Activated CD4-positive, alpha-beta T cell treated with anti-CD3 and anti-CD28 coated beads for 24 hours (primary cell): ENCODE results near the gene FAM180B.
A peak's percentile ranks its signal among the peaks of the same experiment; 100 is the strongest.

Experiments used
- DNase-seq, 2 donors: peaks; one replicate each; pipeline ENCODE4 v3.0.0-alpha.2; 2020; ENCODE audit warnings: low read depth in 2 of 2

FAM180B gene

DNA sequence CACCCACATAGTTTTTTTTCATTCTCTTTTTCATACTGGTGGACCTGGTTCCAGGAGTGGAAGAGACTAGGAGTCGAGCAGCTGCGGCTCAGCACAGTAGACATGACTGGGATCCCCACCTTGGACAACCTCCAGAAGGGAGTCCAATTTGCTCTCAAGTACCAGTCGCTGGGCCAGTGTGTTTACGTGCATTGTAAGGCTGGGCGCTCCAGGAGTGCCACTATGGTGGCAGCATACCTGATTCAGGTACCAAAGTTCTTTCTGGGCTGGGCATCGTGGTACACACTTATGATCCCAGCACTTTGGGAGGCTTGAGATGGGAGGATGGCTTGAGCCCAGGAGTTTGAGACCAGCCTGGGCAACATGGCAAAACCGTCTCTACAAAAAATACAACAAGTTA lies 16.8 kb upstream of the FAM180B start:
- no peak for DNase-seq

DNA sequence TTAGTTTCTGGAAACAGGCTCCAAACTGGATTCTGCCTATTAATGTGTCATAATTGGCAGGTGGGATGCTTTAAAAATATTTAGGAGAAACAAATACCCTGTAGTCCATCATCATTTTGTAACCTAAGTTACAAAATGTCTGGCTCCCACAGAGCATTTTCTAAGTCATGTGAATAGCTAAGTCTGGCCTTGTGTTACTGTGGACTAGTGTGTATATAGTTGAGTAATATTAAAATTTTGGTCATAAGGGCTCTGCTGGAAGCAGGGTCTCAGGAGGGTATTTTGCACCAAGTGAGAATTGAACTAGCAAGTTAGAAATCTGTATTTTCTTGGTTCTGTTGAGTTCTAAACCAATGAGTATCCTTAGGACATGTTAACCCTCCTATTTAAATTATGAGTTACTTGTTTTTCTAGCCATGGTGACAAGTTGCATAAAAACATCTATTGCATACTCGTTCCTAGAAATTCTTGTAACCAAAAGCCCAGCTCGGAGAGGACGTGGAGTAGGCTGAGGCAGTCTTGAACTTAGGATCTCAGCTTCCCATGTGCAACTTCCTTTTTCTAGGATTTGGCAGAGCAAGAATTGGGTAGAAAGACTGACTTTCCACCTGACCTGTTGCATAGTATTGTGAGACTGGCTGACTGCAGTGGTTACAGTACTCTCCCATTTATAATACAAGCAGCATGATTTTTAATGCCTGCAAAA lies 15.7 kb upstream of the FAM180B start:
- no peak for DNase-seq

DNA sequence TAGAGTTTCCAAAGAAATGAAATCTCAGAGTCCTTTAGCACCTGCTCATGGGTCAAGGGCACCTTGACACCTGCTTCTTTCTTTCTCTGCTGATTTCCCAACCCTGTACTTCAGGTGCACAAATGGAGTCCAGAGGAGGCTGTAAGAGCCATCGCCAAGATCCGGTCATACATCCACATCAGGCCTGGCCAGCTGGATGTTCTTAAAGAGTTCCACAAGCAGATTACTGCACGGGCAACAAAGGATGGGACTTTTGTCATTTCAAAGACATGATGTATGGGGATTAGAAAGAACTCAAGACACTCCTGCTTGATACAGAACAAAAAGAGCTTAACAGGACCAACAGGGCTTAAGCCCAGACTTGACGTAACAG lies 15.1 kb upstream of the FAM180B start:
- DNase-seq = no peak

DNA sequence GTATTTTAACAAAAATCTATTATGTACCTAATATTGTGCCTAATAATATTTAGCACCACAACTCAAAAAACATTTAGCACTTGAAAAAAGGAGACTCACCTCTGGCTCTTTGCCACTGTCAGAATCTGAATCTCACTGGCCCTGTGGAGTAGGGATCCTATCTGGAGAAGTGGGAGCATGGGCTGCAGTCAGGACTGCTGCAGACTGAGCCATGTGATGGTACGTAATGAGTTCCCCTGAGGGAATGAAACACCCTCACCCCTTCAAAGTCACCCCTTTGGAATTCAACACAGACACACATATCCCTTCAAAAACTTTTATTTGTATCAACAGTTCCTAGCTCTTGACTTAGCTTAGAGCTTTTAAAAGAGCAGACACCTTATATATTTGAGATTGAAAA lies 14.6 kb upstream of the FAM180B start:
- no peak for DNase-seq

DNA sequence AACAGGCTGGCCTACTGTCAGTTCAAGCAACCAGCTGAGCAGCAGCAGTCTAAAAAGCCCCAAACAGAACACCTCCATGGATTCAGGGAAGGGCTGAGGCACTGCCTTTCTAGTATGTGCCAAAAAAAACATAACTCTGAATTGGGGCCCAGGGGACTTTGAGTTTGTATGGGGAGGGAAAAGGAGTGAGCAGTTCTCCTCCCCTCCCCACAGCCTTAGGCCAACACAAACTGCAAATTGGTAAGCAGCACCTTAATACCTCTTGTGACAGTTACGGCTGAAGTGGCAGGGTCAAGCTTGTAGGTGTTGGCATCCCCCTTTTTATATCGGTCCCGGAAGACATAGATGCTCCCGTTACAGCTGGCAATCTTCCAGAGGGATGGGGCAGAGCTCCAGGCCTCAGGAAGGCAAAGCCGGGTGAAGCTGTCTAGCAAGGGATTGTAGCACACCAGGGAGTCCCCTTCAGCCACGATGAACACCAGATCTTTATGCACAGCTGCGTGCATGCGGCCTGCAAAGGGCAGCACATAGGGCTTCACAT lies 13.7 kb upstream of the FAM180B start:
- no peak for DNase-seq

DNA sequence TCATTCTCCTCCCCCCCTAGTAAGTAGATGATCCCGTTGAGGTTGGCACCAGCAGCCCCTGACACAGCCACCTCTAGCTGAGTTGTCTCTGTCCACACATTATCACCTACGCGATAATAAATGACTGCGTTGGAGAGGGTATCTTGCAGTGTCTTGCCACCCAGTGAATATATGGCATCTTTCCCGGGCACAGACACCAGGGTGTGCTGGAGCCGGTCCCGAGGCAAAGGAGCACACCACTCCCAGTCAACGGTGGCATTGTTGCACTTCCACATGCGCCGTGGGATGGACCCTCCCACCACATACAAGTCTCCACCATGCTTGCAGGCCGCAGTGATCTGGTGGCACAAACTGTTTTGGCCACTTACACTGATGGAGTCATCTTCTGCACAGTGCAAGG lies 13.2 kb upstream of the FAM180B start:
- DNase-seq = no peak

DNA sequence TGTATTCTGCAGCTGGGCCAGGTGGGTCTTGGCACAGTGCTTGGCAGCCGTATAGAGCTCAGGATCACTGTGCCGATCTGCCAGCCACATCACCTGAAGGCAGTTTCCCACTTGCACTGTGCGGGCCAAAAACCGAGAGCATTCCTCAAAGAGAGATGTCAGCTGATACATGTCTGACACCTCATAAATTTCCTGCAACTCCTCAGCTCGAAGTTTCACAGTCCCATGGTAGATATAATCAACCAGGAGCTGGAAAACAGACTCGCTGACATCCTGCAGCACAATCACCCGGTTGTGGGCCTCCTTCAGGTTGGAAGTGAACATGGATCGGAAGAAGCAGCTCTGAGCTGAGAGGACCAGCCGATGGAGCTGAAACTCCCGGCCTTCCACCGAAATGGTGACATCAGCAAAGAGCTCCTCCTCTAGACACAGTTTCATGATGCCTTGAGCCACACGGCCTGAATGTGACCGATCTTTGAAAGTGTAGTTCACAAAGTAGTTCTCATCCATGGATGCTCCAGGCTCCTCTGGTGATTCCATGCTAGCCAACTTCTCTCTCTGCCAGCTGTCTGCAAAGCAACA lies 8.9 kb upstream of the FAM180B start:
- no peak for DNase-seq

DNA sequence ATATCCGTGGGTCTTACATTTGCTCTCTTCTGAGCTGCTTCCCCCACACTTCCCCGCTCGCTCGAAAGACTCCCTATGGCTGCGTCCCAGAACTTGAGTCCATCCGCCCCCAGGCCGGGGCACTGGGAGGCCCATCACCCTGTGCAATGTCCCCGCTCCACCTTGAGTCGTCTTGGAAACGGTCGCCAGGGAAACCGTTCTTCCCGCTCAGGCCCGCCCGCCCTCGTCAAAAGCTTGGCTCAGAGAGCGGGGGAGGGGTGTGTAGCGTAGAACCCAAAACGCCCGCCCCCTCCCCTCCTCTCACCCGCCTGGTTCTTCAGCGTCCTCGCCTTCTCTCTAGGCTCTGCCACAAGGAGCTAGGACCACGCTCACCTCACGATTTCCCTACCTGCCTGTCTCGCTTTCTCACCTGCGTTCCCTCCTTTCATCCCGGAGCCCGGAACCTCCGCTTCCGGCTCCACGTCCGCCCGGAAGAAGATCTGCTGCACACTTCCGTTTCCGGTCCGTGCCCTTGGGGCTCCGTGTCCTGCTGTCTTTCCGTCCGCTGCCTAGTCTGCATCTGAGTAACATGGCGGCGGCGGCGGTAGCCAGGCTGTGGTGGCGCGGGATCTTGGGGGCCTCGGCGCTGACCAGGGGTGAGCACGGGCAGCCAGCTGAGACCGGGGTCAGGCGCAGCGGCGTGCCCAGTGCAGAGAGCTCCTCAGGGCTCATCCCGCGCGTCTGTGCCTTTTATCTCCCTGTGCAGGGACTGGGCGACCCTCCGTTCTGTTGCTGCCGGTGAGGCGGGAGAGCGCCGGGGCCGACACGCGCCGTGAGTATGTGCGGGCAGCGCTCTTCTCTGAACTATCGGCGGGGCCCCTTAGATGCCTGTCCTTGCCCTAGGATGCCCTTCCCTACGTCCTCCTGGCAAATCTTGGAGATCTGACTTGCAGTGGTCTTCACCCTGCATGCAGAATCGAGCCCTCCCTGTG lies 7.7 kb upstream of the FAM180B start, which contains the start of the genes KBTBD4 and NDUFS3:
Gene KBTBD4, minus strand, starts transcription at position 447 of the 971 bp plus-strand sequence. Its CDS starts 19 bp downstream, at position 428.
Gene NDUFS3, plus strand, starts transcription at position 551 of the 971 bp plus-strand sequence. Its CDS starts 18 bp downstream, at position 569.
- DNase-seq = peak; percentile 81 to 82

DNA sequence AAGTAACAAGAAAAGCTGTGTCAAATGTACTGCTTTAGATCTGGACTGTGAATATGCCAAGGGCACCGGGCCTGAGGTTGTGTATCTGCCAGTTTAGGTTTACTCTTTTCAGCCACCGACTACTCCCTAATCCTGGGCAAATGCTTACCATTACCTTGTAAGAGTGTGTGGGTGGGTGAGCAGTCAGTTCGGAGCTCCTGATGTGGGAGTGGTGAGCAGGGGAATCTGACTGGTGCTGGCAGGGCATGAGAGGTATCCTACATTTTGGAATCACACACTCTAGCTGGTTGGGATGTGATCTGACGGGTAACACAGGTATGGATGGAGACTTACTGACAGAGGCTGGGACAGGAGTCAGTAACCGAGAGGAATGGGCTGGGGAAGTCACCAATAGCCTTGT lies 2.6 kb upstream of the FAM180B start:
- DNase-seq = no peak

DNA sequence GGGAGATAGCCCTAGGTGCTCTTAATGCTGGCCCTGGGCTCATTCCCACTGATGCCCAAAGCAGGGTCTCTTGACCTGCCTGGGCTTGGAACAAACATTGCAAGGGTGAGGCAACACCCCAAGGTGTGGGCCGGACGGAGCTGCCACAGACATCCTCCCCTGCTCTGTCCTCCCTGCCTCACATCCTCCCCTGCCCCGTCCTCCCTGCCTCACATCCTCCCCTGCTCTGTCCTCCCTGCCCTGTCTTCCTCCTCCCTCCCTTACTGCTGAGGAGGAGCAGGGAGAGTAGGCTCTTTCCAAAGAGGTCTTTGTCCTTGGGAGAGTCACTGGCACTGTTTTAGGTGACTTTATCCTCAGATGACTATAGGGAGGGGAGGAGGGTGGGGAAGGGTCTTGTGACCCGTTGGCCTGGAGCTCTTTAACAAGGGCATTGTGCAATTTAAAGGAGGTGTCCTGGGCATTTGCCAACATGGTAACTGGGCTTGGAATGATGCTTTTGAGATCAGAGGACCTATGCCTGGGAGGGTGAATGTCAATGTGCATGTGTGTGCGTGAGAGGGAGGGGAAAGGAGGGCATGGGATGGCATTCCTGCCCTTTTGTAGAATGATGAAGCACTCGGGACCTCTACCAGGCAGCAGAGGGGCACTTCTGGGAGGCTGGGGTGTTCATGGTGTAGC lies 700 bp downstream of the FAM180B start:
- DNase-seq = no peak

DNA sequence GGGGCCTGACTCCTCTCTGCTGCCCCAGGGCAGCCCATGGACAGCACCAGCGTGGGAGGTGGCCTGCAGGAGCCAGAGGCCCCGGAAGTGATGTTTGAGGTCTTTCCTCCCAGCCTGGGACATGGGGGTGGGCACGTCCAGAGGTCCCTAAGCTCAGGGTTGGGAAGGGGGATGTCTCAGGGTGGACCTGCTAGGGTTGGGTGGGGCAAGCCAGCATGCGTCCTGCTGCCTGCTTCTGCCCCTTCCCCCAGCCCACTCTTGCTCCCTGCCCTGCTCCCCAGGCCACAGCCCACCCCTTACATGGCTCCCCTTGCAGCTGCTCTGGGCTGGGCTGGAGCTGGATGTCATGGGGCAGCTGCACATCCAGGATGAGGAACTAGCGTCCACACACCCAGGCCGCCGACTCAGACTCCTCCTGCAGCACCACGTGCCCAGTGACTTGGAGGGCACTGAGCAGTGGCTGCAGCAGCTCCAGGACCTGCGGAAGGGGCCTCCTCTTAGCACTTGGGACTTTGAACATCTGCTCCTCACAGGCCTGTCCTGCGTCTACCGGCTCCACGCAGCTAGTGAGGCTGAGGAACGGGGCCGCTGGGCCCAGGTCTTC lies 1.3 kb downstream of the FAM180B start:
- DNase-seq = no peak

DNA sequence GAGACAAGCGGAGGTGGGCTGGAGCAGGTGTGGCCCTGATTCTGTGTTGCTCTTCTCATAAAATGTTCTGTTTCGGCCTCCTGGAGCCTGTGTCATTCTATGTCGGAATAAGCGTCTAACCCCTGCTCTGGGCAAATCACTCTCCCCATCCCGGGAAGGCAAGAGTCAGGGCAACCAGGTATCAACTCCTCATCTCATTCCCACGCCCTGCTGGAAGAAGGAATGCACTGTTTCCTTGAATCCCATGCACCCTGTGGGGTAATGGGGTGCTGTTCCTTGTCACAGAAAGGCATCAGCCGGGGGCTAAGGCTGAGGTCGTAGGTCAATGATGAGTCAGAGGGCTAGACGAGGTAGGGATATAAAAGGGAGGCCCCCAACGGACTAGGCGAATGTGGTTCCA lies 2.6 kb downstream of the FAM180B start:
- no peak for DNase-seq

DNA sequence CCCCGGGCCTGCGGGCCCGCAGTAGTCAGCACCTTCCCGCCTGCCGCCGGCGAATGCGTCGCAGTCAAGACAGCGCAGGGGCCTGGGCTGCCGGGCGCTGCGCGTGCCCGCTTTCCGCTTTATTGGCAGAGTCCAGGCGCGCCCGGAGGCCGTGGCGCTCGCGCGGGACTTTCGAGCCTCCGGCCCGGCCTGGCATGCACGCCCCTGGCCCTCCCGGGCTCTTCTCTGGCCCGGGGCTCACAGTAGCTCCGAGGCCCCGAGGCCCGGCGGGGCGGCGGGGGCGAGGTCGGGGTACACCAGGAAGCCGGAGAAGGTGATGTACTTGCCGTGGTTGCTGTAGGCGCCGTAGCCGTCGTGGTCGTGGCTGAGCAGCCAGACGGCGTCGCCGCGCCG lies 3.1 kb downstream of the FAM180B start:
- DNase-seq = no peak

DNA sequence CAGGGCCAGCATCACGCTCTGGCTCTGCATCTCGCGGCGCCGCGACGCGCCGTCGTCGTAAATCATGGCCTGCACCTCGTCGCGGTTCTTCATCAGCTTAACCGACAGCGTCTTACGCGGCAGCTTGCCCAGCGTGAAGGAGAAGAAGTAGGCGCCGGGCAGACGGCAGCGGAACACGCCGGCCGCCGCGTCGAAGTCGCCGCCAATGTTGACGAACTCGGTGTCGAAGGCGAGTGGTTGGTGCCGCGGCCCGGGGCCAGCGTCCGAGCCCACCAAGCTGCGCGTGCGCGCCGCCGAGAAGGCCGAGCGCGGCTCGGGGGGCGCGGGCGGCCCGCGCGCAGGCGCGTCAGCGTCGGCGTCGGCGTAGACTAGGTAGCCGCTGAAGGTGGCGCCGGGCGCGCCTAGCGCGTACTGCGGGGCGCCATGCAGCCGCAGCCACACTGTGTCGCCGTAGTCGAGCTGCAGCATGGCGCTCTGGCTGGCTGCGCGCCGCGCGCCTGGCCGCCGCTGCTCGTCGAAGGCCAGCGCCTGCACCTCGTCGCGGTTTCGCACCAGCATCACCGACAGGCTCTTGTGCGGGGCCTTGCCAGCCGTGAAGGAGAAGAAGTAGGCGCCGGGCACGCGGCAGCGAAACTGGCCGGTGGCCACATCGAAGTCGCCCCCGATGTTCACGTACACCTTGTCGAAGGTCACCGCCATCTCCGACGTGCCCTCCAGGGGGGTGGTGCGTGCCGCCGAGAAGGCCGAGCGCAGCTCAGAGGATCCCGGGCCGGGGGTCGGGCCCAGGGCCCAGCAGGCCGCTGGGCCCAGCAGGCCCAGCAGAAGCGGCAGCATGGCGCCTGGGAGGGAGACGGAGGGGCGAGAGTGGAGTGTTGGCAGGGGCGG lies 3.7 kb downstream of the FAM180B start:
- no peak for DNase-seq

DNA sequence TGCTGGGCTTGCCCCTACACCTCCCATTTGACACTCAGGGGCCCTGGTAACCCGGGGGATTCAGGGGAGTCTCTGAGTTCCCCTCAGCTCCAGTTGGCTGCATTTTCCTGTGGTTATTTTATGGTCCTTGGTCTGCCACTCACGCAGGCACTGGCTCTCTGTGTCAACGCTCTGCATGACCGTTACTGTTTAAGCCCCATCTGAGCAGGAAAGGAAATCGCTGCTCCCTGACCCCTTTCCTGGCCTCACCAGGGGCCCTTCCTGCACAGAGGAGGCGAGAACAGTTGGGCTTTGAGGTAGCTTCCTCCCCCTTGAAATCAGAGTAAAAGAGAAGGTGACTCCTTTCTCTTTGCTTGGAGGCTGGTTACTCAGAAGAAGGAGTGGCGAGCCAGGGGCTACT lies 5.3 kb downstream of the FAM180B start:
- DNase-seq = no peak

DNA sequence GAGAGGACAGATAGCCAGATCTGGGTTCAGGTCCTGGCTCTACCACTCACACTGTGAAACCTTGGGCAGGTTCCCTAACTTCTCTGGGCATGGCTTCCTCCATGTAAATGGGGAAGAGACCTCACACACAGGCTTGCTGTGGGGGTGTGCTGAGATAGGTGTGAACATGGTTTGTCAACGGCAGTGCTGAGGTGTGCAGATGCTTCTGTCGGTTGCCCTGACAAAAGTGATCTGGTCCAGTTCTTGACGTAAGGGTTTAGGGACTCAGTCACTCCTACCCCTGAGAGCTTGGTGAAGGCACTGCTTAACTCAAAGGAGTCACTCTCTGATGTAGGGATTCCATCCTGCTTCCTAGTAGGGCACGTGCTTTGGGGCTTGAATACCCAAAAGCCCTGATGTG lies 5.8 kb downstream of the FAM180B start:
- DNase-seq = no peak

DNA sequence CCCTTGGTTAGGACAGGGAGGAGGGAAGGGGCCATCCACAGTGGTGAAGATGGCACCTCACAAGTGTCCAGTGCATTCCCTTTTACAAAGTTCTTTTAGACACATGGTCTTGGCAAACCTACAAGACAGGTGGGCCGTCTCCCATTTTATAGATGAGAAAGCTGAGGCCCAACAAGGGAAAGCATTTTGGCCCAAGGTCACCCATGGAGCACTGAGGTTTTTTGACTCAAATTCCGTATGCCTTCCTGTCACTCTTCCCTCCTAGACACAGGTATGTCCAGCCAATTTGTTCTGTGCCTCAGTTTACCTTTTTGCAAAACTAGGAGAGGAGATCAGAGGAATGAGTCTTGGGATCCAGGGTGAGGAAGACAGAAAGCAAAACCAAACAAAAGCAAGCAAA lies 6.5 kb downstream of the FAM180B start:
- DNase-seq = no peak

DNA sequence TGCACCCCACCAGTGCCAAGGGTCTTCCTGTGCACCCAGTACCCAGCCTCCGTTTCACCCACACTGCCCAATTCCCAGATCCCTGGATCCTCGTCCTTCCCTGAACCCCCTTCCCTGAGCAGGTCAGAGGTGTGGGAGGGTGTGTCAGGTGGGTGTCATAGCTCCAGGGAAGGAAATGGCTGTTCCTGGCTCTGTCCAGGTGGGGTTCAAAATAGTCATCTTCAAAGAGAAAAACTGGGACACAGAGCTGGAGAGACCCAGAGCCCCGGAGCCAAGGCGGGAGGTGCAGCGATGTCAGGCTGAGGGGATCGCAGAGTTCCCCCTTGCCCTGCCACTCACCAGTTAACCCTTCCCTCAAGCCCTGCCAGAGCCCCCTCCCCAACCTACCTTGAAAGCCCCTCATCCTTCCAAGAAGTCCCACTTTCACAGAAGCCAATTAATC lies 7.0 kb downstream of the FAM180B start:
- DNase-seq = no peak

DNA sequence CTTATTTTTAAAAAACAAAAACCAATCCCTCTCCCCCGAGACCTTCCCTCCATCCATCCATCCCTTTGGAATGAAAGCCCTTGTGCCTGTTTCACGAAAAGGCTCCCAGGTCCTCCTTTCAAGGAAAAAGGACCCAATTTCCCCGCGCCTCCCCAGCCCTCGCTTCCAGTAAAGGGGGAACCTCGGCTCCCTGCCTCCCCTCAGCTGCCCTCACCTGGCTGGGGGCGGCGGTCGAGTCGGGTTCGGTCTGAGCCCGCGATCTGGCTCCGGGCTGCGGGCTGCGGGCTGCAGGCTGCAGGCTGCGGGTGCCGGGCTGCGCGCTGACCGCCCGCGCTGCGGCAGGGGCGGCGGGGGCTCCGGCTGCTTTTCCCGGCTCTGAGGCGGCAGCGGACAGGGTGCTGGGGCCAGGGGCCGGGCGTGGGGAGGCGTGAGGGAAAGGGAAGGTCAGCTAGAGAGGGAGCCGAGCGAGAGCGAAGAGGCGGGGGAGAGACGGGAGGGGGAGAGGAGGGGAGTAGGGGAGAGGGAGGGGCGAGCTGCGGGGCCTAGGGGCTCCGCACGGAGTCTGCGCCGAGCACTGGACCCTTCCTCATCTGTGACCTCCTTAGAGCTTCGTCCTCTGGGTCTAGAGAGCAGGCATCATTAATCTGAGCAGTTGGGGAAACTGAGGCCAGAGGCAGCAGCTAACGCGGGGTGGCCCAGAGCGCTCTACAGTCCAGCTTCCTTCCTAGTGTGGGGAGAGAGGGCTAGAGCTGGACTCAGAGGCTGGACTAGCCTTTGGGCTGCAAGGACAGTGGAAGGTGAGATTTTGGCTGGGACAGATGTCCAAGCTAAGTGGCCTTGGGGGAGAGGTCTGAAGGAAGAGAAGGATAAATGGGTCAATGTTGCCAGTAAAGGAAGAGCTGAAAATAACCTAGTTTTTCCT lies 7.7 kb downstream of the FAM180B start, which contains the start of gene C1QTNF4:
Gene C1QTNF4, minus strand, starts transcription at position 478 of the 922 bp plus-strand sequence. CDS start 3,601 bp downstream, outside the sequence.
- no peak for DNase-seq
